ENCODE results near the gene C1orf141. TPM values are rescaled to one million over a fixed set of nuclear protein-coding genes. Genes with fewer than 3 reads are reported as not detected.

C1orf141 gene
- total RNA-seq, 1 experiment from 2014 or later: not detected

DNA sequence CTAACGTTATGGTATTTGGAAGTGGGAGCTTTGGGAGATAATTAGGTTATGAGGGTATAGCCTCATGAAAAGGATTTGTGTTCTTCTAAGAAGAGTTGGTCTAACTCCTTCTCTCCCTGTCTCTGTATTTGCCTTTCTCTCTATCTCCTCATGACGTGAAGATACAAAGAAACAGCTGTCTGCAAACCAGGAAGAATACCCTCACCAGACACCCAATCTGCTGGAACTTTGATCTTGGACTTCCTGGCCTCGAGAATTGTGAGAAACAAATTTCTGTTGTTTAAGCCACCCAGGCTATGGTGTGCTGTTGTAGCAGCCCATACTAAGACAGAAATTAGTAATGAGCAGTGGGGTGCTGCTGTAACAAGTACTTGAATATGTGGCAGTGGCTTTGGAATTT is 16.1 kb downstream of the C1orf141 start:
- ChIA-PET CTCF (no interaction called here), POLR2A (no interaction called here)
- Mint-ChIP-seq H3K27ac (no peak overlapping the region), H3K4me3 (no peak overlapping the region), H3K9me3 (peaks cover 16% of the 10 kb centered on the region), H3K36me3 (peaks cover 3% of the 10 kb centered on the region; the same call in 1 of the 2 replicates), H3K27me3 (ENCODE audit: low read depth) (0 out of 2 replicates have a peak, but pooled peaks cover 3% of the 10 kb centered on the region), H3K4me1 (no peaks in the 10 kb centered on the region)
- ATAC-seq (no peak), DNase-seq (ENCODE audit: low spot score) (no peak)
- TF ChIP-seq, protein P1, sequence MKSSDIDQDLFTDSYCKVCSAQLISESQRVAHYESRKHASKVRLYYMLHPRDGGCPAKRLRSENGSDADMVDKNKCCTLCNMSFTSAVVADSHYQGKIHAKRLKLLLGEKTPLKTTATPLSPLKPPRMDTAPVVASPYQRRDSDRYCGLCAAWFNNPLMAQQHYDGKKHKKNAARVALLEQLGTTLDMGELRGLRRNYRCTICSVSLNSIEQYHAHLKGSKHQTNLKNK (CRISPR knock-in tag; IDR thresholded peaks at IDR 0.05): no peak
- no peak for TF ChIP-seq HMGA2 (CRISPR knock-in tag; IDR thresholded peaks at IDR 0.05)
- TF ChIP-seq, protein P2, sequence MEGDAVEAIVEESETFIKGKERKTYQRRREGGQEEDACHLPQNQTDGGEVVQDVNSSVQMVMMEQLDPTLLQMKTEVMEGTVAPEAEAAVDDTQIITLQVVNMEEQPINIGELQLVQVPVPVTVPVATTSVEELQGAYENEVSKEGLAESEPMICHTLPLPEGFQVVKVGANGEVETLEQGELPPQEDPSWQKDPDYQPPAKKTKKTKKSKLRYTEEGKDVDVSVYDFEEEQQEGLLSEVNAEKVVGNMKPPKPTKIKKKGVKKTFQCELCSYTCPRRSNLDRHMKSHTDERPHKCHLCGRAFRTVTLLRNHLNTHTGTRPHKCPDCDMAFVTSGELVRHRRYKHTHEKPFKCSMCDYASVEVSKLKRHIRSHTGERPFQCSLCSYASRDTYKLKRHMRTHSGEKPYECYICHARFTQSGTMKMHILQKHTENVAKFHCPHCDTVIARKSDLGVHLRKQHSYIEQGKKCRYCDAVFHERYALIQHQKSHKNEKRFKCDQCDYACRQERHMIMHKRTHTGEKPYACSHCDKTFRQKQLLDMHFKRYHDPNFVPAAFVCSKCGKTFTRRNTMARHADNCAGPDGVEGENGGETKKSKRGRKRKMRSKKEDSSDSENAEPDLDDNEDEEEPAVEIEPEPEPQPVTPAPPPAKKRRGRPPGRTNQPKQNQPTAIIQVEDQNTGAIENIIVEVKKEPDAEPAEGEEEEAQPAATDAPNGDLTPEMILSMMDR (IDR thresholded peaks at IDR 0.05): no peak

GRCh38 chr1:67118191-67118590 is 16.6 kb downstream of the C1orf141 start:
- TF ChIP-seq TEAD4 (CRISPR knock-in tag; IDR thresholded peaks at IDR 0.05) (no peak), ZNF425 (CRISPR knock-in tag; conservative IDR thresholded peaks at IDR 0.05) (no peak), OVOL2 (CRISPR knock-in tag; IDR thresholded peaks at IDR 0.05; ENCODE audit: borderline replicate concordance) (no peak)
- H3K9me3 Mint-ChIP-seq: peaks cover 16% of the 10 kb centered on the region
- H3K4me3 Mint-ChIP-seq: no peak overlapping the region
- no peaks in the 10 kb centered on the region for H3K4me1 Mint-ChIP-seq
- H3K36me3 Mint-ChIP-seq: peaks cover 3% of the 10 kb centered on the region; the same call in 1 of the 2 replicates
- H3K27me3 Mint-ChIP-seq (ENCODE audit: low read depth): 0 out of 2 replicates have a peak, but pooled peaks cover 3% of the 10 kb centered on the region
- ATAC-seq (no peak), DNase-seq (ENCODE audit: low spot score) (no peak)
- POLR2A ChIA-PET: no interaction called here
- no peak overlapping the region for H3K27ac Mint-ChIP-seq
- CTCF ChIA-PET: no interaction called here

GRCh38 chr1:67114162-67114561 is 20.6 kb downstream of the C1orf141 start:
- Mint-ChIP-seq H3K27me3 (ENCODE audit: low read depth) (no peaks in the 10 kb centered on the region), H3K9me3 (peaks cover 5% of the 10 kb centered on the region), H3K36me3 (peaks cover 3% of the 10 kb centered on the region; the same call in 1 of the 2 replicates), H3K4me3 (no peak overlapping the region), H3K27ac (no peak overlapping the region), H3K4me1 (no peaks in the 10 kb centered on the region)
- ChIA-PET POLR2A (no interaction called here), CTCF (no interaction called here)
- DNase-seq (ENCODE audit: low spot score) (no peak), ATAC-seq (no peak)
- TF ChIP-seq ZNF121 (CRISPR knock-in tag; IDR thresholded peaks at IDR 0.05): no peak
- TF ChIP-seq CREB1 (CRISPR knock-in tag; IDR thresholded peaks at IDR 0.05): no peak
- TF ChIP-seq, protein P3, sequence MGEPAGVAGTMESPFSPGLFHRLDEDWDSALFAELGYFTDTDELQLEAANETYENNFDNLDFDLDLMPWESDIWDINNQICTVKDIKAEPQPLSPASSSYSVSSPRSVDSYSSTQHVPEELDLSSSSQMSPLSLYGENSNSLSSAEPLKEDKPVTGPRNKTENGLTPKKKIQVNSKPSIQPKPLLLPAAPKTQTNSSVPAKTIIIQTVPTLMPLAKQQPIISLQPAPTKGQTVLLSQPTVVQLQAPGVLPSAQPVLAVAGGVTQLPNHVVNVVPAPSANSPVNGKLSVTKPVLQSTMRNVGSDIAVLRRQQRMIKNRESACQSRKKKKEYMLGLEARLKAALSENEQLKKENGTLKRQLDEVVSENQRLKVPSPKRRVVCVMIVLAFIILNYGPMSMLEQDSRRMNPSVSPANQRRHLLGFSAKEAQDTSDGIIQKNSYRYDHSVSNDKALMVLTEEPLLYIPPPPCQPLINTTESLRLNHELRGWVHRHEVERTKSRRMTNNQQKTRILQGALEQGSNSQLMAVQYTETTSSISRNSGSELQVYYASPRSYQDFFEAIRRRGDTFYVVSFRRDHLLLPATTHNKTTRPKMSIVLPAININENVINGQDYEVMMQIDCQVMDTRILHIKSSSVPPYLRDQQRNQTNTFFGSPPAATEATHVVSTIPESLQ (CRISPR knock-in tag; IDR thresholded peaks at IDR 0.05): no peak
- no peak for TF ChIP-seq ESRRA (CRISPR knock-in tag; IDR thresholded peaks at IDR 0.05; ENCODE audit: borderline replicate concordance)
- TF ChIP-seq, protein P4, sequence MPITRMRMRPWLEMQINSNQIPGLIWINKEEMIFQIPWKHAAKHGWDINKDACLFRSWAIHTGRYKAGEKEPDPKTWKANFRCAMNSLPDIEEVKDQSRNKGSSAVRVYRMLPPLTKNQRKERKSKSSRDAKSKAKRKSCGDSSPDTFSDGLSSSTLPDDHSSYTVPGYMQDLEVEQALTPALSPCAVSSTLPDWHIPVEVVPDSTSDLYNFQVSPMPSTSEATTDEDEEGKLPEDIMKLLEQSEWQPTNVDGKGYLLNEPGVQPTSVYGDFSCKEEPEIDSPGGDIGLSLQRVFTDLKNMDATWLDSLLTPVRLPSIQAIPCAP (CRISPR knock-in tag; IDR thresholded peaks at IDR 0.05): no peak
- TF ChIP-seq, protein P5, sequence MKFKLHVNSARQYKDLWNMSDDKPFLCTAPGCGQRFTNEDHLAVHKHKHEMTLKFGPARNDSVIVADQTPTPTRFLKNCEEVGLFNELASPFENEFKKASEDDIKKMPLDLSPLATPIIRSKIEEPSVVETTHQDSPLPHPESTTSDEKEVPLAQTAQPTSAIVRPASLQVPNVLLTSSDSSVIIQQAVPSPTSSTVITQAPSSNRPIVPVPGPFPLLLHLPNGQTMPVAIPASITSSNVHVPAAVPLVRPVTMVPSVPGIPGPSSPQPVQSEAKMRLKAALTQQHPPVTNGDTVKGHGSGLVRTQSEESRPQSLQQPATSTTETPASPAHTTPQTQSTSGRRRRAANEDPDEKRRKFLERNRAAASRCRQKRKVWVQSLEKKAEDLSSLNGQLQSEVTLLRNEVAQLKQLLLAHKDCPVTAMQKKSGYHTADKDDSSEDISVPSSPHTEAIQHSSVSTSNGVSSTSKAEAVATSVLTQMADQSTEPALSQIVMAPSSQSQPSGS (CRISPR knock-in tag; IDR thresholded peaks at IDR 0.05; ENCODE audit: borderline replicate concordance, low read depth): no peak
- no peak for TF ChIP-seq NFATC4 (CRISPR knock-in tag; IDR thresholded peaks at IDR 0.05)
- TF ChIP-seq EMX1 (CRISPR knock-in tag; IDR thresholded peaks at IDR 0.05): no peak
- no peak for TF ChIP-seq NR3C1 (CRISPR knock-in tag; conservative IDR thresholded peaks at IDR 0.05; ENCODE audit: low read depth)
